HG03432 (cell line): ENCODE data around the gene PARD3B.

Experiments
- ATAC-seq: cut with Tn5 transposase; IDR thresholded peaks from one replicate; pipeline ENCODE4 v1.9.1; 2021; ENCODE audit warnings: mild to moderate bottlenecking, moderate library complexity; ENCODE audit not compliant: unreplicated experiment

The PARD3B gene

GRCh38 chr2:204885747-204886146 lies 340.5 kb downstream of the PARD3B start:
- ATAC-seq: no peak

GRCh38 chr2:204886713-204887112 lies 341.4 kb downstream of the PARD3B start:
- ATAC-seq: no peak

GRCh38 chr2:204888222-204888621 lies 342.9 kb downstream of the PARD3B start:
- no peak for ATAC-seq

- ATAC-seq: no peak
Observed at GRCh38 chr2:204890680-204891079, 345.4 kb downstream of the PARD3B start.

- ATAC-seq: no peak
Observed at GRCh38 chr2:204891739-204892138, 346.5 kb downstream of the PARD3B start.

- no peak for ATAC-seq
Observed at GRCh38 chr2:204892506-204893255, 347.4 kb downstream of the PARD3B start.

- no peak for ATAC-seq
Observed at GRCh38 chr2:204896146-204896545, 350.9 kb downstream of the PARD3B start.

GRCh38 chr2:204897561-204897960 lies 352.3 kb downstream of the PARD3B start:
- ATAC-seq: no peak

- ATAC-seq: no peak
Observed at GRCh38 chr2:204898928-204899640, 353.8 kb downstream of the PARD3B start.

GRCh38 chr2:204899983-204900382 lies 354.7 kb downstream of the PARD3B start:
- peak; percentile 43 for ATAC-seq

- ATAC-seq: no peak
Observed at GRCh38 chr2:204900487-204900886, 355.2 kb downstream of the PARD3B start.

GRCh38 chr2:204900910-204901309 lies 355.6 kb downstream of the PARD3B start:
- no peak for ATAC-seq

GRCh38 chr2:204901591-204901990 lies 356.3 kb downstream of the PARD3B start:
- ATAC-seq: no peak

- no peak for ATAC-seq
Observed at GRCh38 chr2:204909791-204910190, 364.5 kb downstream of the PARD3B start.

- no peak for ATAC-seq
Observed at GRCh38 chr2:204913312-204913711, 368.0 kb downstream of the PARD3B start.

- no peak for ATAC-seq
Observed at GRCh38 chr2:204913854-204914464, 368.7 kb downstream of the PARD3B start.

- no peak for ATAC-seq
Observed at GRCh38 chr2:204914708-204915107, 369.4 kb downstream of the PARD3B start.

- ATAC-seq: no peak
Observed at GRCh38 chr2:204917089-204917701, 371.9 kb downstream of the PARD3B start.

GRCh38 chr2:204920776-204921175 lies 375.5 kb downstream of the PARD3B start:
- no peak for ATAC-seq

GRCh38 chr2:204923957-204924356 lies 378.7 kb downstream of the PARD3B start:
- no peak for ATAC-seq

- ATAC-seq: no peak
Observed at GRCh38 chr2:204931562-204931961, 386.3 kb downstream of the PARD3B start.
